OCI-LY7 (cell line): ENCODE data around the gene LHFPL6.

ENCODE experiments used
- EZH2phosphoT487 ChIP-seq: fragments of 200-600 bp; sonication (generic); IDR thresholded peaks from 2 replicates; pipeline ENCODE4 v1.6.1; 2018; ENCODE audit warnings: low read depth, borderline replicate concordance, mild to moderate bottlenecking, mixed run types, antibody characterized with exemption, low read length, moderate library complexity, mixed read lengths
- TF ChIP-seq, protein P1 (sequence below): fragments of 200-600 bp; sonication (generic); conservative IDR thresholded peaks from 2 replicates; pipeline ENCODE4 v1.5.1; 2014; ENCODE audit warnings: mild to moderate bottlenecking, antibody characterized with exemption, low read length, moderate library complexity, mixed read lengths

DNA sequence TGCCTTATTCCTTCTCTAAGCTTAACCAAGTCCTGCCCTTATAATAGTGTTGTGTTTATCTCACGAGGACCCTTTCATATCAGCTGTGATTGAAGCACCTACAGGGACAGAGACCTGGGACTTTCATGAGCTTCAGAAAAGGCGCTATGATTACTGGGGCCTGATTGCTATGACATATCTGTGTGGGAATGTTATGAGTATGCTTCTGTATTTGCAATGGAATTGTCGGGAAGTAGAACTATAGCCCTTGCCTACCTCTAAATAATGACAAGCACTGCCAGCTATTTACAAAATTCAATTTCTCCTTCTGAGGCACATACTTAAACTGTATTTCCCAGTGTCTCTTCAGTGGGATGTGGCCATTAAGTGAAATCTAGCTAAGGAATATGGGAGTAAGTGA, 191.5 kb downstream of the LHFPL6 start:
- TF ChIP-seq, protein P1, sequence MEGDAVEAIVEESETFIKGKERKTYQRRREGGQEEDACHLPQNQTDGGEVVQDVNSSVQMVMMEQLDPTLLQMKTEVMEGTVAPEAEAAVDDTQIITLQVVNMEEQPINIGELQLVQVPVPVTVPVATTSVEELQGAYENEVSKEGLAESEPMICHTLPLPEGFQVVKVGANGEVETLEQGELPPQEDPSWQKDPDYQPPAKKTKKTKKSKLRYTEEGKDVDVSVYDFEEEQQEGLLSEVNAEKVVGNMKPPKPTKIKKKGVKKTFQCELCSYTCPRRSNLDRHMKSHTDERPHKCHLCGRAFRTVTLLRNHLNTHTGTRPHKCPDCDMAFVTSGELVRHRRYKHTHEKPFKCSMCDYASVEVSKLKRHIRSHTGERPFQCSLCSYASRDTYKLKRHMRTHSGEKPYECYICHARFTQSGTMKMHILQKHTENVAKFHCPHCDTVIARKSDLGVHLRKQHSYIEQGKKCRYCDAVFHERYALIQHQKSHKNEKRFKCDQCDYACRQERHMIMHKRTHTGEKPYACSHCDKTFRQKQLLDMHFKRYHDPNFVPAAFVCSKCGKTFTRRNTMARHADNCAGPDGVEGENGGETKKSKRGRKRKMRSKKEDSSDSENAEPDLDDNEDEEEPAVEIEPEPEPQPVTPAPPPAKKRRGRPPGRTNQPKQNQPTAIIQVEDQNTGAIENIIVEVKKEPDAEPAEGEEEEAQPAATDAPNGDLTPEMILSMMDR: no peak
- no peak for TF ChIP-seq EZH2phosphoT487
